G401 (cell line): ENCODE results near the gene CROCC. TPM values are rescaled to one million over a fixed set of nuclear protein-coding genes. Genes with fewer than 3 reads are reported as not detected.
"Not testable (repeated sequence)": the region's sequence is repeated elsewhere in the genome, so short reads cannot be mapped to it uniquely, and the experiment has no call there.

Experiments used
- DNase-seq: peaks from one replicate; pipeline ENCODE4 v3.0.0-alpha.2; 2015; ENCODE audit warnings: low spot score
- in situ Hi-C: cut with HindIII; loops from 2 replicates; pipeline ENCODE4 v1.10.0; 2016; ENCODE audit warnings: low sequenced_read_pairs, mixed read lengths
- total RNA-seq: library from RNA; depleted of rRNA; stranded (reverse); fragments of >200 nt; shearing (Covaris generic); gene quantifications from 2 replicates; pipeline ENCODE4 v1.2.3, GENCODE V29; 2014

The CROCC gene
- total RNA-seq, 1 experiment from 2014 or later, result 29.7 TPM

DNA sequence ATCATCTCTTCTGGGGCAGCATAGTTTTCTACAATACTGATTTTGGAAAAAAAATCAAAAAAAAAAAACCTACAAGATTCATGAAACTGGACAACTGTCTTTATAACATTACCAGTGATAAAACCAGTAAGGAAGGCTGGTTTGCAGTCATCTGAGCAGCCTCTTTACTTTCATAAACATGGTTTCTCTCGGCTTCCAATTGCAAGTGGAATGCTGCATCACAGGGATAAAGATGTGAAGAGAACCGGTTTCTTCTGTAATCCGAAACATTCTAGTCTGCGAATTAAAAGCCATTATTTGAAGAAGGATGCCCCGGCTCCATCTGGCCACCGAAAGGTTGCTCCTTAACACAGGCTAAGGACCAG, 26.5 kb upstream of the CROCC start:
- DNase-seq, in situ Hi-C loops: not testable (repeated sequence)

DNA sequence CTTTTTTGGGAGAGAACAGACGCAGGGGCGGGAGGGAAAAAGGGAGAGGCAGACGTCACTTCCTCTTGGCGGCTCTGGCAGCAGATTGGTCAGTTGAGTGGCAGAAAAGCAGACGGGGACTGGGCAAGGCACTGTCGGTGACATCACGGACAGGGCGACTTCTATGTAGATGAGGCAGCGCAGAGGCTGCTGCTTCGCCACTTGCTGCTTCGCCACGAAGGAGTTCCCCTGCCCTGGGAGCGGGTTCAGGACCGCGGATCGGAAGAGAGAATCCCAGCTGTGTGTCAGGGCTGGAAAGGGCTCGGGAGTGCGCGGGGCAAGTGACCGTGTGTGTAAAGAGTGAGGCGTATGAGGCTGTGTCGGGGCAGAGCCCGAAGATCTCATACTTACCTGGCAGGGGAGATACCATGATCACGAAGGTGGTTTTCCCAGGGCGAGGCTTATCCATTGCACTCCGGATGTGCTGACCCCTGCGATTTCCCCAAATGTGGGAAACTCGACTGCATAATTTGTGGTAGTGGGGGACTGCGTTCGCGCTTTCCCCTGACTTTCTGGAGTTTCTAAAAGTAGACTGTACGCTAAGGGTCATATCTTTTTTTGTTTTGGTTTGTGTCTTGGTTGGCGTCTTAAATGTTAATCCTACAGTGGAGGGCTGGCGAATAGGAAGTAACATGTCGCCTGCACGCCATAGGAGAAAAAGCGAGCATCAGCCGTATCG, 26.0 kb upstream of the CROCC start, which contains the start of gene RNU1-2:
Gene RNU1-2, plus strand, starts transcription at position 383 of the 718 bp plus-strand sequence.
- in situ Hi-C loops, result not testable (repeated sequence)
- peak; percentile 98 for DNase-seq

DNA sequence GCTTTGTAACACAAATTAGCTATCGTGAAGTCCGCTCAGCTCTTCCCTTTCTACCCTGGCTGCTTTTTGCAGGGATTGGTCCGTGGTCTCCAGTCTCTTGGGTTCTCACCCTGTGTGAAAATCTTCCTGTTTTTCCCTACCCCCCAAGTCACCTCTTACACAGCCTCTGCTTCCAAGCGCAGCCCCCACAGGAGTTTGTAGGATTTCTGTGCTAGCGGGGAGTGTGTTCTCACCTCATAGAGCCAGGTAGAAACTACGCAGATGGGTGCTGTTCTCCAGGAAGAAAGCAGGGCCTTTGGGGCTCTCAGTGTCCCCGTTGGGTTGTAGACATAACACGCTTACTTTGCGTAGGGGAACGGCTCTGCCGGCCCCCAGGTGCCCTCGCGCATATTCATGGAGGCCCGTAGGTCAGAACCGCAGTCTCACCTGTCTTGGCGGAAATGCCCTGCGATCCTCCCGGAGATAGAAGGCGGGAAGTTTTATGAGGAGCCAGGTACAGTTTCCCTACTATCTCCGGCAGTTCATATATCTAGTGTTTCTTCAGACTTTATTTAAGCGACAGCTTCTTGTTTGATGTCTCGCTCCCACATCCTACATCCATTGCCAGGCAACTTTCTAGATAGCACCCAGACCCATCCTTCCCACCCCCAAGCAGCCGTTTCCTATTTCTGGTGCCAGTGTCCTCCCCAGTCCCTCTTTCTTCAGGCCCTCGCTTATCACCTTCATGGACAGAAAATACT, 25.2 kb upstream of the CROCC start:
- in situ Hi-C loops, result not testable (repeated sequence)
- peak; percentile 71 for DNase-seq

DNA sequence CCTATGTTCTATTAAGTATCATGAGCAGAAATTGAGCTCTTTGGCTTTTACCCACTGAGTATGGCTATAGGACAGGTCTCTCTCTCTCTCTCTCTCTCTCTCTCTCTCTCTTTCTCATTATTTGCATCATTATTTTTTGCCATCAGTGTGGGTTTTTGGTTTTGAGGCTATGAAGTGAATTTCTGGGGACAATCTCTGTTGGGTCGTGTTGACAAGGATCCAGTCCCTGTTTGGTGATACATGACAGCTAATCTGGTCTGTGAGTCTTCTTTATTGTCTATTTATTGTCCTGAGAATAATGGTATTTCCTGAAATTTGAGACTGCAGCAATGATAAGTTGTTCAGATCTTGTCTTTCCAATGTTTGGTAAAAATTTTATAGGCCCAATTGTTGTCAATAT, 24.1 kb upstream of the CROCC start:
- DNase-seq, in situ Hi-C loops: not testable (repeated sequence)

DNA sequence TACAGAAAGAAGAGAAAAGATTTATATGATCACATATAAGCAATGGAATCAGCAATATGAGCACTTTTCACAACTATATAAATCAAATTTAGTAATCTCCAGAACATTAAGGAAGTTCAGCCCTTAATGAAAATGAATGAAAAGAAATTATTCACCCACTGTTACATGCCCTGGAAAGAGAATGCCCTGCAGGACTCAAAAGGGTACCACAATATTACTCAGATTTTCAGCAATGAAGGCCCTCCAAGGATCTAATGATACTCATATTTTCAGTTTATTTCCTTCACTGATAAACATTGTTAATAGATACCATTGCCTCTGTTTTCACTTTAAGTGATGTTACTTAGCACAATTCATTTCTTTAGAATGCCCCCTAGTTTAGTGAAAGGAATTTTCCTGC, 23.4 kb upstream of the CROCC start:
- in situ Hi-C loops, DNase-seq: not testable (repeated sequence)

DNA sequence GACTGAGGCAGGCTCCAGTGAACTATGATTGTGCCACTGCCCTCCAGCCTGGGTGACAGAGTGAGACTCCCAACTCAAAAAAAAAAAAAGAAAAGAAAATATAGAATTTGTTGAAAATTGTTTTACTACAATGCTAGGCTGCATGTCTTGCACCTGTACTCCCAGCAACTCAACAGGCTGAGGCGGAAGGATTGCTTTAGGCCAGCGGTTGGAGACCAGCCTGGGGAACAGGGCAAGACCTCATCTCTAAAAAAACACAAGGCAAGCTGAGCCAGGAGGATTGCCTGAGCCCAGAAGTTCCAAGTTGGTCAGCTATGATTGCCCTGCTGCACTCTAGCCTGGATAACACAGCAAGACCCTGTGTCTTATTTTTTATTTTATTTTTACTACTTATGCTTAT, 22.7 kb upstream of the CROCC start:
- in situ Hi-C loops, DNase-seq: not testable (repeated sequence)

DNA sequence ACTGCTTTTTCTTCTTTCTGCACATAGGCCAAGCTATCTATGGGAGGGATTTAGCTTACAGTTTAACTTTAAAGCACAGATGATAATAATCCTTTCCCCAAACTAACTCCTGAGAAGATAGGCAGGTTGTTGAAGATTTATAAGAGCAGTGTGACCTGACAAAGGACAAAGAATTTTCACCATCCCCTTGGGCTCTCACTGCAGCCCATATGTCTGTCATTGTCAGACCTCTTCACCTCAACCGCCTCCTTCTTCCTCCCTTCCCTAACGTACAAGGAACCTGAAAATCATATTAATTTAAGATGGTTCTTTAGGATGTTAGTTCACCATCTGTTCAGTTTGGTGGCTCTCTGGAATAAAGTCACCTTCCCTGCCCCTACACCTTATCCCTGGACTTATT, 21.0 kb upstream of the CROCC start:
- in situ Hi-C loops, result no loop called here
- no peak for DNase-seq

DNA sequence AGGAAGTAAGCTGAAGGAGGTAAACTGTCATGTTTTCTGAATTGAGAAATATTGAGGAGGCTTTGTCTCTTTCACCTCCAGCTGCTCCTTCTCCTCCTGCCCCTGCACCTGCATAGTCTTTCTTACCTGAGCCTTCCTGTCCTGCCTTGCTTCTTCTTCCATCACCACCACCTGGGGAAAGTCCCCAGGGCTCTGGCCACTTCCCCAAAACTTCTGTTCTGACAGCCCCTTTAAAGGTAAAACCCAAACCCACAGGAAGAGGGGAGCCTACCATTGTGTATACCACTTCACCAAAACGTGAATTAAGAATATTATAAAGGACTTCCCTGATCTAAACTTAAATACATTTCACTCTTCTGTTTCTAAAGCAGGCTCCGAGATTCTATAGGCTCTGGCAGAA, 20.4 kb upstream of the CROCC start:
- in situ Hi-C loops, DNase-seq: not testable (repeated sequence)

DNA sequence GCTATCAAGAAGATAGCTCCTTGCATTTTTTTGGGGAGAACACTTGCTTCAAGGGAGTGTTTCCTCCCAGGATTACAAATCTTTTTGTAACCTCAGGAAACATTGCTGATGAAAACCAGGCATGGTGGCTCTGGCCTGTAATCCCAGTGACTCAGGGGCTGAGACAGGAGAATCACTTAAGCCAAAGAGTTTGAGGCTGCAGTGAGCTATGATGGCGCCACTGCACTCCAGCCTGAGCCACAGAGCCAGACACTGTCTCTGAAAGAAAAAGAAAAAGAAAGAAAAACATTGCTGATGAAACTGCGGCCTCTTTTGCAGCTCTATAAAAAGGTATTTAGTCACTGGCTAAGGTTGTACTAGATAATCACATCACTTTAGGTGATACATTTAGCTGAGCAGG, 18.7 kb upstream of the CROCC start:
- no peak for DNase-seq
- in situ Hi-C loops, result no loop called here

DNA sequence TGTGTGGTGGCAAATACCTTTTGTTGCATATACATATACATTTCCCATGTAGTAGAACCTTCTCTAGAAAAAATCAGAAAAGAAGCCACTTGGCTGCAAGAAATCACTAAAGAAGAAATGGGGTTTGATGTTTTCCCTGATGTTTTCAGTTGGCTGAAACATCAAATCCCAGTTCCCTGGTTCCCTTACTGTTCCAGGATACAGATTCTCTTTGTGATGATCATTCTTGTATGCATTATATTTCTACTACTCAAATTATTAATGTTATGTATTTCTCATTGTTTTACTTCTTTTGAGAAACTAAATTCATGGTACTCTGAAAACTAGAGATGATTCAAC, 18.3 kb upstream of the CROCC start:
- DNase-seq, result no peak
- in situ Hi-C loops, result no loop called here

DNA sequence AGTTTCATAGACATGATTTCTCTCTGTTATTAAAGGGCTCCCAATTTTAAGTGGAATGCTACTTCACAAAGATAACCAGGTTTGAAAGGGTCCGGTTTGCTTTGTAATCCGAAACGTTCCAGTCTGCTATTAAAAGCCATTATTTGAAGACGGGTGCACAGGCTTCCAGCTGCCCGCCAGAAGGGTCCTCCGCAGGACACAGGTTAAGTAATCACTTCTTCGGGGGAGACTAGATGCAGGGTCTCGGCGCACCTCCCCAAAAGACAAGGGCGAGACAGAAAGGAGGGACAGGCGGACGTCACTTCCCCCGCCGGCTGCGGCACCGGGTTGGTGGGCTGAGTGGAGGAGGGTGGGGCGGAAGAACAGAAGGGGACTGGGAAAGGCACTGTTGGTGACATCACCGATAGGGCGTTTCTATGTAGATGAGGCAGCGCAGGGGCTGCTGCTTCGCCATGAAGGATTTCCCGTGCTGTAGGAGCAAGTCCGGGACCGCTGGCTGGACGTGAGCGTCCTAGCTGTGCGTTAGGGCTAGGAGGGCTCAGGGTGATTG, 17.1 kb upstream of the CROCC start:
- in situ Hi-C loops, result no loop called here

DNA sequence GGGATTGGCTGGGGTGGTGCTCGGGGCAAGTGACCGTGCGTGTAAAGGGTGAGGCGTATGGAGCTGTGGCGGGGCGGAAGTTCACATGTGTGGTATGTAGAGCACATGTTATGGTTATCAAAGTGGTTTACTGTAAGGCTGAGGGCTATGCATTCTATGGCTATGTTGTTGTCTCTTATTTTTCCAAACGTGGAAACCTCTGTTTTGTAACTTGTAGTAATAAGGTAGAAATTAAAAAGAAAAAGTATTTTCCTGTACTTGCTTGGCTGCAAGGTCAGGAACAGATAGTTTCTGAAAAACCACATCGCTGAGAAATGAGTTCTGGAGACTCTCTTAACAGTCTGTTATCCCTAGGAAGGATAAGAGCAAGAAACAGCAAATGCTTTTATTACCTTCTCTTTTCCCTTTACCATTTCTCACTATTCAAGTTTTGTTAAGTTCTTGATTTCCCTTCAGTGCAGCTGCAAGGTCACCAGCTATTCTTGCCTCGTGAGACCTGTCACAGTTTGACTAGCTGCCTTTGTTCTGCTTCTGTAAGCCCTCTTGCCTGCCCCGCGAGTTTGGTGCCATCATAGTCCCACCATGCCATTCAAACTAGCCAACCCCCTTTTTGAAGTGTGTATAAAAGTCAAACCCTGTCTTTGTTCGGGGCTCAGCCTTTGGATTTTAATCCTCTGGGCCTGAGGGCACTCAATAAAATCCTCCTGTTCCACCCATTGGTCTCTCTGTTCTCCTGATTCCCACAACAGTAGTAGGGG, 16.4 kb upstream of the CROCC start:
- in situ Hi-C loops, result no loop called here
- no peak for DNase-seq

More for the DNA sequence above, 17.1 kb upstream of the CROCC start:
- peak; percentile 100 for DNase-seq

DNA sequence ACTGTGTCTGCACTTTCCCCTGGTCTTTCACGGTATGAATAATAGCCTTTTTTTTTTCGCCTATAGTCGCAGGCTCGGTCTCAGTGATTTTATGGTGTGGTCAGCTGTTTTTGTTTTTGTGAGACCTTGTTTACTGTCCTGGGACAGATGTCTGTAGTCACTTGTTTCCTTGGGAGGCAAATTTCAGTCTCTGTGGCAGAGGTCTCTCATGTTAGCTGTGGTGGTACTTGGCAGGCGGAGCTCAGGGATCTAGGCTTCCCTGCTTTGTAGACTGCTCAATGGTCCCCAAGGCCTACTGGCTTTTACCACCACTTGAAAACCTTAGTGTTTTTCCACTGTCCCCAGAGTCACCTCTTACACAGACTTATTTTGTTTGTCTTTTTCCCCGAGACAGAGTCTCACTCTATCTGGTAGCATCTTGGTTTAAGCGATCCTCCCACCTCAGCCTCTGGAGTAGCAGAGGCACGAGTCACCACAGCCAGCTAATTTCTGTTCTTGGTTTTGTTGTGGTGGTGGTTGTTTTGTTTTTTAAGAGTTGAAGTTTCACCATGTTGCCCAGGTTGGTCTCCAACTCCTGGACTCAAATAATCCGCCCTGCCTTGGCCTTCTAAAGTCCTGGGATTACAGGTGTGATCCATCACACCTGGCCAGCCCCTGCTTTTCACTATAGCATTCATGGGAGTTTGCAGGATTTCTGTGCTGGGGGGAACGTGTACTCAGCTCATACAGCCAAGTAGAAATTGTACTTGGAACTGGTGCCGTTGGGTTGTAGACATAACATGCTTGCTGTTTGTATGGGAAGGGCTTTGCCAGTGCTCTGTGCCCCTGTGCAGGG, 15.6 kb upstream of the CROCC start:
- DNase-seq, result no peak
- in situ Hi-C loops, result no loop called here

DNA sequence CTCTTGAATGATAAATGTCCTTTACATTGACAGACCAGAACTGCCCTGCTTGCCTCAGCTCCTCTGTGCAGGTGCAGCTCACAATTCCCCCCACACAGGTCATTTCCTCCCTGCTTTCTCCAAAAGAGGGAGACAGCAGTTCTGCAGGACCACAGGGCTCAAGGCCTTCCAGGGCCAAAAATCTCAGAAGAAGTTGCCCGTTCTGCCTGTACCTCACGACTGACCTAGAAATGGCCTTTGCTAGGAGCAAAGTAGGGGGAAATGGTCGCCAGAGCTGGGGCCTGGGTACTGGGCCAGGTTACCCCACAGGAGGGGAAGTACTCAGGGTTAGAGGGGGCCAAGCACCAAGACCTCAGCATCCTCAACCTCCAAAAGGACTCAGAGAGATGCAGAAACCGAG, 14.9 kb upstream of the CROCC start:
- DNase-seq, result no peak
- in situ Hi-C loops, result no loop called here

DNA sequence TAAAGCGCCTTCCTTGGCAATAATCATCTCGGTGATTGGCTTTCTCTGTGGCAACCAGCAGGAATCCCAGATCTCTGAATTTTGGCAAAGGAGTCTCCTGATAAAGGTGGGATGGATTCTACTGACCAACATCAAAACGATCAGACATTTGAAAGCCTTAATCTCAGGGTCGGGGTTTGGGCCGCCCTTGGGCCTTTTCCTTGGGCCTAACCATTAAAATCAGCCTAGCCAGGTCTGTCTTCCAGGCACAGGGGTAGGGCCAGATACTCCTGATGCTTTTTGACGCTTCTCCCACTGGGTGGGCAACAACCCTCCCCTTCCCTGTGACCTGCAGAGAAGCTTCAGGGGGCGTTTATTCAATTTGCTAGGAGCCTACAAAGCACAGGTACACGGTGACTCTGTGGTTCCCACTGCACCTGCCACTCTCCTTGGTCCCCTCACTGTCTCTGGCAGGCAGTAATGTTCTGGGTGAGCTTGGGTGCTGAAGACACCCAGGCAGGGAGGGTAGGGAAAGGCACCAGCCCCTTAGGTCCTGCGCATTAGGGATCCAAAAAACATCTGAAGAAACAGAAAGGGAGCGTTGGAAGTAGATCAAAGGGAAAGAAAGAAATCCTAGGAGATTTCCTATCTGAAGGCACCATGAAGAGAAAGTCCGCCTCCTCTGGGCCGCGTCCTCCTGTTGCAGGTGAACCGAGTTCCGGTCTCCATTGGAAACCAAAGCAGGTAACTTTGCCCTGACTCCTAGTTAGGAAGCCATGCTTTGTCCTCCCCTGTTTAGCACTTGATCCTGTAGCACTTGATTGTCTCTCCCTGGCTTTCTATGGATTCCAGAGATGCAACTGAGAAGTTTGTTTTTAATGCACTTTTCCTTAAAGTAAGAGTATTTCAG, 13.6 kb upstream of the CROCC start:
- in situ Hi-C loops, result no loop called here
- DNase-seq, result no peak

DNA sequence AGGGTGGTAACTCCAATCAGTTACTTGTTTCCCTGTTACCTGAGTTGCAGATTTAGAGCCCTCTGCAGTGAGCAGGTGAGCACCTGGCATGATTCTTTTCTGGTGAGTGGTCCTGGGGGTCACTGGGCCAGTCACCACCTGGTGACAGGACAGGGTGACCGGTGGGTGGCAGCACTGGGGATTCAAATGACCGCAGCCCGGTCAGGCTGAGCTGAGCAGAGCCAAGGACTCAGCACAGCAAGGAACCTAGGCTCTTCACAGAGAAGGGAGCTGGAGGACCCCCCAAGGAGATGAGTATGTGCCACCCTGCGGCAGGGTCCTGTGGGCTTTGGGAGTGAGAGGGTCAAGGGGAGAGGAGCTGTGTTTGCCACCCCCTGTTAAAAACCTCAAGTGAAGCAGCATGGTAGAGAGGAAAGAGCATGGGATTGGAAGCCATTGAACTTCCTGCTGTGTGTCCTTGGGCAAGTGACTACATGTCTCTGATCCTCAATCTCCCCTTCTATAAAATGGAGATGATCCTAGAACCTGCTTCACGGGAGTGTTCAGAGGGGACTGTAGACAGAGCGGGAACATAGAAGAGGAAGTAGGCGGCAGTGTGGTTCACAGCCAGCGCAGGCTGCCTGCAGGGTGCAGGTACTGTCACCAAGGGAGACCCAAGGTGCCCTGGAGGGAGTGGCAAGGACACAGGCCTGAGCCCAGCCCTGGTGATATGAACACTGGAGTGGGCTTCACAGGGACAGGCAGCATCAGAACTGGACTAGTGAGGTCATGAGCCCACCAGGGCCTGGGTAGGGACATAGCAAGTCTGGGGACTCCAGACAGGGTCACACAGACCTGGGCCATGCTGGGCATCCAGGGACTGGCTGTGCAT, 9.6 kb upstream of the CROCC start:
- DNase-seq, in situ Hi-C loops: not testable (repeated sequence)

DNA sequence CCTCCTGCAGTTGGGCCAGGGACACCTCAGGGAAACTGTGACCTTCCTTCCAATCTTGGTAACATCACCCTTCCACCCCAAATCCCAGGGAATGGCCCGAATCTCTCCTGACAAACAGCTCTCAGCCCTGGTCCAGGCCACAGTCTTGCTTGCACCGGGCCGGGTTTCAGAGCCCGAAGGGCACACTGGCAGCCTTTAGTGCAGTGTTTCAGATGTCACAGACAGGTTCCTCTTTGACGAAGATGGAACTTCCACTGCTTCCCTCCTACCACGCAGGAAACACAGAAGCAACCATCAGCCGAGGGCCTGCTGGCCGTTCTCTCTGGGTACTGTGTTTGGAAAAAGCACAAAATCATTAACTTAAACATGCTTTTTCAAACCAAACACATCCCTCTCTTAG, 9.0 kb upstream of the CROCC start:
- DNase-seq, in situ Hi-C loops: not testable (repeated sequence)
